ENCODE measurements around the gene SEMA3D.

SEMA3D gene

DNA sequence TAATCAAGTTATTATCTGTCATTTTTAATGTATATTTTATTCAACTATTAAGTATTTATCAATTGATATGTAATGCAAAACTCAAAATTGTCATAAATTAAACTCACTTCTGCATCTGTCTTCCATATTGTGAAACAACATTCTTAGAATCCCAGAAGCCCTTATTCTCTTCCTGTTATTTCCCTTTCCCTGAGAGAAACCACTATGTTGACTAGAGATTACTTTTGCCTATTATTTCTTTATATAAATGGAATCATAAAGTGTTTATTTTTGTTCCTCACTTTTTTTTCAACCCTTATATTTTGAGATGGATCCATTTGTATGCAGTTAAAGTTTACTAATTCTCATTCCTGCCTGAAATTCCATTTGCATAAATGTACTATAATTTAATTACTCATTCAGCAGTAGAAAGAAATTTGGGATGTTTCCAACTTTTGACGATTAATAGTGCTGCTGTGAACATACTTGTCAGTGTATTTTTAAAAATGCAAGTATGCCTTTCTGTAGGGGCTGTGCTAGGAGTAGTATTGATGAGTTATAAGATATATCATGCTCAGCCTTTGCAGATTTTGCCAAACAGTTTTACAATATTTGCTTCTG lies 211.2 kb downstream of the SEMA3D start:
- DNase-seq = peak; percentile 40

GRCh38 chr7:84971360-84971759 lies 215.5 kb downstream of the SEMA3D start:
- DNase-seq = no peak

DNA sequence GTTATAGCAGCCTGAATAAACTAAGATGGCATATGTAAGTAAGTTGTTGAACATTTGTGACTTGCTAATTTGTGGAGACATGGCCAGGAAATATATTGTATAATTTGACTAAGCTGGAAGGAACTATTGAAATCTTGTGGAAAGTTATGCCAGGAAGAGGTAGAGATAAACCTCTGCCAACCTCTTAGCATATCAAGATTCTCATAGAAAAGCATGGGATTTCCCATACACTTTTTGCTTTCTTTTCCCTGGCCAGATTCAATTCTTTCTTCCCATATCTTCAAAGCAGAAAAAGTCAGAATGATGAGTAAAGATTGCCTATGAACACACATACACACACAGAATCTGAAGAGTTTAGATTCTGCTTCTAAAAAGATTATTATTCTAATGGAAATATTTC lies 216.2 kb downstream of the SEMA3D start:
- DNase-seq = no peak

DNA sequence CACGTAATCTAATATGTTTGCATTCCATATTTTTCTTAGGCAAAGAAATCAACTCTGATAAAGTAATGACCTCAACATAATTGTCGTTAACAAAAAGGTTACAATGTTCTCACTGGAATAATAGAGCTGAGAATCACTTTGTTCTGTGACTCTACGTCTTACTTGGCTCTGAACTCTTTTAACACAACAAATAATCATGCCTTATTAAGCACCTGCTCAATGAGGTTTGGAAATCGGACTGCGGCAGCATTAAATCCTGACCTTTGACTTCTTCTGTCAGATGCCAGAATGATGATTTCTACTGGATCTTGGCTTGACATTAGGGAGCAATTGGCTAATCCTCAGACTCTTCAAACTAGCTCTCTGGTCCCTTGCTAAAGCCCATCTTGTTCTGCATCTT lies 233.6 kb downstream of the SEMA3D start:
- DNase-seq = no peak

DNA sequence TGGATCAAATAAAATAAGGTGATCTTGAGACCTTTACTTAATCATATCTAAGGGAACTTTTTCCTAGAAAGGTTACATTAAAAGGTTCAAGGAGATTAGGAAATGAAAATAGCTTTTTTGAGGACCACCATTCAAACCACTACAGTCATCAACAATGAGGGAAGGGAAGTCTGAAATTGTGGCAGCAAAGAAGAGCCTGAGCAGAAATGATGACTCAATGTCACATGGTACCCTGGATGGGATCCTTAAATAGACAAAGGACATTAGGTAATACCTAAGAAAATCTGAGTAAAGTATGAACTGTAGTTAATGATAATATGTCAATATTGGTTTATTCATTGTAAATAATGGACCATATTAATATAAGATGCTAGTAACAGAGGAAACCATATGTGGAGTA lies 236.0 kb downstream of the SEMA3D start:
- DNase-seq = peak; percentile 47

GRCh38 chr7:84949501-84949900 lies 237.4 kb downstream of the SEMA3D start:
- no peak for DNase-seq

- DNase-seq = peak; percentile 45
Observed at GRCh38 chr7:84949067-84949466, 237.8 kb downstream of the SEMA3D start.

DNA sequence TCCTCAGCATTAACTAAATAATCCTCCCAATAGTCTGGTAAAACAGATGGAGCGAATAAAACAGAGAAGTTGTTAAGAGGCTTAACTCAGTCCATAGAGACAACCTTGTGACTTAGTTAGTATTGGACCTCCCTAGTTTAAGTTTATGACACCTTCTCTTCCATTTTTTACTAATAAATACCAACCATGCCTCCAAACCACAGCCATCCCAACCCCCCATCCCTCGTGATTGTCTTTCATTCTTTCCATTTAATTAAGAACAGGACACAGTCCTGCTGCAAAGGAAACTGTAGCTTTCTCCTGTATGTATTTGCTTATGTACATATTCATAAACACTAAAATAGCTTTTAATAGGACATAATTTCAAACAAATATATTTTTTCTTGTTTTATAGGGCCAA lies 238.2 kb downstream of the SEMA3D start:
- peak; percentile 2 for DNase-seq

DNA sequence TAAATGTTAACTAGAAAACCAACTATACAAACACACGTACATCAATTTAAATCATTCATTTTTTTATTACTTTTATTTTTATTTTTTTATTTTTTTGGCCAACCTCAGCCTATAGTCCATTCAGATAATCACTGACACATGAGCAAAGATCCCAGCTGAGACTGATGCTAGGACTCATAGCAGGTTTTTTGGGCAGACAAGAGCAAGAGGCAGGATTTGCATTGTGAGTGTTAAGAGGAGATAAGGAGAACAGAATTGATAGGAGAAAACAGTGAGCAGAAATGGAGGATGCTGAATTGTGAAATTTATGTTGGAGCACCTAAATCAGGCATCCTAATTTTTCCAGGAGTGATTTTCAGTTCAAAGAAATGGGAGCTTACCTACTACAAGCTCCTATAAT lies 240.3 kb downstream of the SEMA3D start:
- DNase-seq = no peak
